Panc1 (cell line): ENCODE results near the gene MON1A.

Experiments used
- POLR2AphosphoS5 ChIP-seq: IDR thresholded peaks from 2 replicates; pipeline ENCODE4 v1.6.1; 2012; ENCODE audit warnings: mild to moderate bottlenecking, low read depth, low read length, moderate library complexity
- SIN3A ChIP-seq: IDR thresholded peaks from 2 replicates; pipeline ENCODE4 v1.6.1; 2012; ENCODE audit warnings: low read depth, mild to moderate bottlenecking, low read length, moderate library complexity, borderline replicate concordance; ENCODE audit not compliant: insufficient read depth
- TCF7L2 ChIP-seq: IDR thresholded peaks from 2 replicates; pipeline ENCODE4 v1.6.1; 2011; ENCODE audit warnings: mild to moderate bottlenecking, low read depth, low read length, inconsistent platforms
- TF ChIP-seq, protein P1 (sequence below): fragments of 450-650 bp; IDR thresholded peaks from 2 replicates; pipeline ENCODE4 v1.5.1; 2017; ENCODE audit warnings: mild to moderate bottlenecking

- TF ChIP-seq, protein P1, sequence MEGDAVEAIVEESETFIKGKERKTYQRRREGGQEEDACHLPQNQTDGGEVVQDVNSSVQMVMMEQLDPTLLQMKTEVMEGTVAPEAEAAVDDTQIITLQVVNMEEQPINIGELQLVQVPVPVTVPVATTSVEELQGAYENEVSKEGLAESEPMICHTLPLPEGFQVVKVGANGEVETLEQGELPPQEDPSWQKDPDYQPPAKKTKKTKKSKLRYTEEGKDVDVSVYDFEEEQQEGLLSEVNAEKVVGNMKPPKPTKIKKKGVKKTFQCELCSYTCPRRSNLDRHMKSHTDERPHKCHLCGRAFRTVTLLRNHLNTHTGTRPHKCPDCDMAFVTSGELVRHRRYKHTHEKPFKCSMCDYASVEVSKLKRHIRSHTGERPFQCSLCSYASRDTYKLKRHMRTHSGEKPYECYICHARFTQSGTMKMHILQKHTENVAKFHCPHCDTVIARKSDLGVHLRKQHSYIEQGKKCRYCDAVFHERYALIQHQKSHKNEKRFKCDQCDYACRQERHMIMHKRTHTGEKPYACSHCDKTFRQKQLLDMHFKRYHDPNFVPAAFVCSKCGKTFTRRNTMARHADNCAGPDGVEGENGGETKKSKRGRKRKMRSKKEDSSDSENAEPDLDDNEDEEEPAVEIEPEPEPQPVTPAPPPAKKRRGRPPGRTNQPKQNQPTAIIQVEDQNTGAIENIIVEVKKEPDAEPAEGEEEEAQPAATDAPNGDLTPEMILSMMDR: no peak
- TF ChIP-seq POLR2AphosphoS5 (no peak), TCF7L2 (no peak), SIN3A (no peak)
Measured at GRCh38 chr3:49968346-49968745, 38.7 kb upstream of the MON1A start.
